GM21367 (cell line): ENCODE results near the gene AWAT1.
"Not testable (repeated sequence)": the region's sequence is repeated elsewhere in the genome, so short reads cannot be mapped to it uniquely, and the experiment has no call there.

Experiments used
- ATAC-seq: cut with Tn5 transposase; IDR thresholded peaks from one replicate; pipeline ENCODE4 v1.9.1; 2021; ENCODE audit not compliant: unreplicated experiment

The AWAT1 gene

GRCh38 chrX:70260104-70260503 is 25.6 kb downstream of the AWAT1 start, which contains the start of gene P2RY4:
TSS of gene P2RY4 (minus strand) at chrX:70260204. CDS start at chrX:70259624, 580 bp downstream.
- ATAC-seq = no peak

GRCh38 chrX:70262952-70263567 is 28.6 kb downstream of the AWAT1 start:
- no peak for ATAC-seq

- ATAC-seq = no peak
These were observed 30.3 kb downstream of the AWAT1 start for GRCh38 chrX:70264784-70265183.

- no peak for ATAC-seq
These were observed 33.6 kb downstream of the AWAT1 start, which contains the start of gene ARR3 for GRCh38 chrX:70268034-70268433. TSS of gene ARR3 (plus strand) at chrX:70268334. CDS start at chrX:70269386, 1,052 bp downstream.

- ATAC-seq = not testable (repeated sequence)
These were observed 39.6 kb downstream of the AWAT1 start for GRCh38 chrX:70274029-70274428.

GRCh38 chrX:70279081-70279480 is 44.6 kb downstream of the AWAT1 start:
- no peak for ATAC-seq

GRCh38 chrX:70280573-70280972 is 46.1 kb downstream of the AWAT1 start:
- no peak for ATAC-seq

- no peak for ATAC-seq
These were observed 47.5 kb downstream of the AWAT1 start, which contains the start of gene RAB41 for GRCh38 chrX:70281951-70282350. TSS of gene RAB41 (plus strand) at chrX:70282172. CDS start at chrX:70282218, 46 bp downstream.

GRCh38 chrX:70289168-70289792 is 54.8 kb downstream of the AWAT1 start:
- ATAC-seq = no peak
